OCI-LY3 (cell line): ENCODE measurements around the gene KCNMA1.

Experiments used
- H2AFZ ChIP-seq: fragments of 200-600, 300-600 bp; shearing (Covaris generic); 2 replicates; pipeline ENCODE4 v1.6.0; 2014; ENCODE audit warnings: antibody characterized with exemption, low read depth, low read length
- H3K27ac ChIP-seq: fragments of 200-600, 300-600 bp; sonication (generic); 2 replicates; pipeline ENCODE4 v1.5.1; 2014; ENCODE audit warnings: mild to moderate bottlenecking, low read length, moderate library complexity, mixed read lengths
- H3K27me3 ChIP-seq: fragments of 200-600, 300-600 bp; sonication (generic); 2 replicates; pipeline ENCODE4 v1.6.1; 2014; ENCODE audit warnings: low read depth, low read length, mixed read lengths
- H3K36me3 ChIP-seq: fragments of 200-600, 300-600 bp; sonication (generic); replicated peaks from 2 replicates; pipeline ENCODE3; 2014; ENCODE audit warnings: low read depth, low read length, mixed read lengths
- H3K4me1 ChIP-seq: fragments of 300-600, 200-600 bp; sonication (generic); 2 replicates; pipeline ENCODE4 v1.6.1; 2014; ENCODE audit warnings: low read length, mixed read lengths
- H3K4me2 ChIP-seq: fragments of 200-600, 300-600 bp; sonication (generic); 2 replicates; pipeline ENCODE4 v1.6.1; 2014; ENCODE audit warnings: low read length, mixed read lengths
- H3K4me3 ChIP-seq: fragments of 300-600, 200-600 bp; sonication (generic); 2 replicates; pipeline ENCODE4 v1.5.1; 2014; ENCODE audit warnings: antibody characterized with exemption, mild to moderate bottlenecking, low read length, moderate library complexity
- H3K79me2 ChIP-seq: fragments of 300-600, 200-600 bp; shearing (Covaris generic); 2 replicates; pipeline ENCODE4 v1.6.1; 2014; ENCODE audit warnings: mild to moderate bottlenecking, low read length, mixed read lengths
- H3K9ac ChIP-seq: fragments of 300-600, 200-600 bp; shearing (Covaris generic); 2 replicates; pipeline ENCODE4 v1.6.0; 2014; ENCODE audit warnings: mild to moderate bottlenecking, low read length, moderate library complexity
- H3K9me3 ChIP-seq: fragments of 200-600, 300-600 bp; shearing (Covaris generic); 2 replicates; pipeline ENCODE4 v1.6.1; 2014; ENCODE audit warnings: low read length, mixed read lengths; ENCODE audit not compliant: insufficient read depth
- H4K20me1 ChIP-seq: fragments of 200-600, 300-600 bp; sonication (generic); 2 replicates; pipeline ENCODE4 v1.6.1; 2016; ENCODE audit warnings: low read length, mixed read lengths; ENCODE audit not compliant: insufficient read depth
- EZH2phosphoT487 ChIP-seq: fragments of 200-600 bp; shearing (Covaris generic); IDR thresholded peaks from 2 replicates; pipeline ENCODE4 v1.6.1; 2018; ENCODE audit warnings: antibody characterized with exemption, mixed run types, low read depth
- TF ChIP-seq, protein P1 (sequence below): fragments of 200-600, 300-600 bp; sonication (generic); IDR thresholded peaks from 2 replicates; pipeline ENCODE4 v1.5.1; 2014; ENCODE audit warnings: antibody characterized with exemption, low read length, low read depth

Gene KCNMA1

DNA sequence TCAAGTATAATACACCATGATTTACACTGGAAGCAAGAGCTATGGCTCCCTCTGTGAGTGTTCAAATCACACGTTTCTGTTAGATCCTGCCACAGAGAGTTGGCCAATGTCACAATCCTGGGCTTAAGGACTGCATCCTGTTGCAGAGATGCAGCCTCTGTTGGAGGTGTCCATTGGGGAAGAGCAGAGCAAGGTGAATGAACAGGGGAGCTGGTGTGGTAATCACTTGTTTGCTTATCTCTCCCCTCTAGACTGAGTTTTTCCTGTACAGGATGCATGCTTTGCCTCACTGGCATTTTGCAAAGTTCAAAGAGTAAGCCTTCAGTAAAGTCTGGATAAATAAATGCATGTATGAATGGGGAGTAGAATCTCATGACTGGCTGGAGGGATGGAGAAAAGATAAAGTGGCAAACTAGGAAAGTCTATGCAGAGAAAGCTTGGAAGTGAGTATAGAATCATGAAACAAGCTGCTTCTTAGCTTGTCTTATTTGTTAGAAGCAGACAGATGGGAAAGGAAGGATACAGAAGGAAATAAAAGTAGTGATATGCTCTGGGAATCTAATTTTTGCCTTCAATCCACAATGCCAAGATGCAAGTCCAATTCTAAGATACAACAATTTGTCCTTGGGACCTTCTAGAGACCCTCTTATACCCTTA is 605.9 kb downstream of the KCNMA1 start:
- H3K4me2 ChIP-seq = no peak overlapping the region
- no peaks in the 10 kb centered on the region for H3K79me2 ChIP-seq
- H2AFZ ChIP-seq = no peak overlapping the region
- peaks cover 20% of the 10 kb centered on the region for H4K20me1 ChIP-seq
- no peak overlapping the region for H3K4me3 ChIP-seq
- H3K9me3 ChIP-seq = no peaks in the 10 kb centered on the region
- H3K27ac ChIP-seq = no peak overlapping the region
- peaks cover 9% of the 10 kb centered on the region for H3K36me3 ChIP-seq
- no peak overlapping the region for H3K9ac ChIP-seq
- H3K4me1 ChIP-seq = peaks cover 40% of the 10 kb centered on the region
- H3K27me3 ChIP-seq = no peaks in the 10 kb centered on the region
- TF ChIP-seq EZH2phosphoT487 = no peak
- TF ChIP-seq, protein P1, sequence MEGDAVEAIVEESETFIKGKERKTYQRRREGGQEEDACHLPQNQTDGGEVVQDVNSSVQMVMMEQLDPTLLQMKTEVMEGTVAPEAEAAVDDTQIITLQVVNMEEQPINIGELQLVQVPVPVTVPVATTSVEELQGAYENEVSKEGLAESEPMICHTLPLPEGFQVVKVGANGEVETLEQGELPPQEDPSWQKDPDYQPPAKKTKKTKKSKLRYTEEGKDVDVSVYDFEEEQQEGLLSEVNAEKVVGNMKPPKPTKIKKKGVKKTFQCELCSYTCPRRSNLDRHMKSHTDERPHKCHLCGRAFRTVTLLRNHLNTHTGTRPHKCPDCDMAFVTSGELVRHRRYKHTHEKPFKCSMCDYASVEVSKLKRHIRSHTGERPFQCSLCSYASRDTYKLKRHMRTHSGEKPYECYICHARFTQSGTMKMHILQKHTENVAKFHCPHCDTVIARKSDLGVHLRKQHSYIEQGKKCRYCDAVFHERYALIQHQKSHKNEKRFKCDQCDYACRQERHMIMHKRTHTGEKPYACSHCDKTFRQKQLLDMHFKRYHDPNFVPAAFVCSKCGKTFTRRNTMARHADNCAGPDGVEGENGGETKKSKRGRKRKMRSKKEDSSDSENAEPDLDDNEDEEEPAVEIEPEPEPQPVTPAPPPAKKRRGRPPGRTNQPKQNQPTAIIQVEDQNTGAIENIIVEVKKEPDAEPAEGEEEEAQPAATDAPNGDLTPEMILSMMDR = no peak

DNA sequence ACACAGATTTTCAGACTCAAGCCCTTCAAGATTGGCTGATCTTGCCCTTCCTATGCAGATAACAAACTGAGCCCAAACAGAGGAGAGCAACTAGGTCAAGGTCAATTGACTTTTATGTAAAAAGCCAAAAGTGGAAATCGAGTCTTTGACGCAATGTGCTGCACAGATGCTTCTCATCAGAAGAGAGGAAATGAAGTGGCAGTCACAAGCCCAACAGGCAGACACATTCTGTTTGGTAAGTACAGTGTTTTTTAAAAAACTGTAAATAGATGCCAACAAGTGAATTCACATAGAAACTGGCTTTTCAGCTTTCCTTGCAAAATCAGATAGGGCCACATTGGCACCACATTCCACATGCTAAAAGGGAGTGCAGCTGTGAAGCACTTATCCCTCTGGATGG is 606.6 kb downstream of the KCNMA1 start:
- TF ChIP-seq, protein P1 = no peak
- TF ChIP-seq EZH2phosphoT487 = no peak
- Histone ChIP-seq H3K4me1 (peaks cover 40% of the 10 kb centered on the region), H3K4me2 (no peak overlapping the region), H3K27me3 (no peaks in the 10 kb centered on the region), H3K27ac (no peak overlapping the region), H3K9me3 (no peaks in the 10 kb centered on the region), H4K20me1 (peaks cover 20% of the 10 kb centered on the region), H2AFZ (no peak overlapping the region), H3K9ac (no peak overlapping the region), H3K79me2 (no peaks in the 10 kb centered on the region), H3K36me3 (peaks cover 12% of the 10 kb centered on the region), H3K4me3 (no peak overlapping the region)

DNA sequence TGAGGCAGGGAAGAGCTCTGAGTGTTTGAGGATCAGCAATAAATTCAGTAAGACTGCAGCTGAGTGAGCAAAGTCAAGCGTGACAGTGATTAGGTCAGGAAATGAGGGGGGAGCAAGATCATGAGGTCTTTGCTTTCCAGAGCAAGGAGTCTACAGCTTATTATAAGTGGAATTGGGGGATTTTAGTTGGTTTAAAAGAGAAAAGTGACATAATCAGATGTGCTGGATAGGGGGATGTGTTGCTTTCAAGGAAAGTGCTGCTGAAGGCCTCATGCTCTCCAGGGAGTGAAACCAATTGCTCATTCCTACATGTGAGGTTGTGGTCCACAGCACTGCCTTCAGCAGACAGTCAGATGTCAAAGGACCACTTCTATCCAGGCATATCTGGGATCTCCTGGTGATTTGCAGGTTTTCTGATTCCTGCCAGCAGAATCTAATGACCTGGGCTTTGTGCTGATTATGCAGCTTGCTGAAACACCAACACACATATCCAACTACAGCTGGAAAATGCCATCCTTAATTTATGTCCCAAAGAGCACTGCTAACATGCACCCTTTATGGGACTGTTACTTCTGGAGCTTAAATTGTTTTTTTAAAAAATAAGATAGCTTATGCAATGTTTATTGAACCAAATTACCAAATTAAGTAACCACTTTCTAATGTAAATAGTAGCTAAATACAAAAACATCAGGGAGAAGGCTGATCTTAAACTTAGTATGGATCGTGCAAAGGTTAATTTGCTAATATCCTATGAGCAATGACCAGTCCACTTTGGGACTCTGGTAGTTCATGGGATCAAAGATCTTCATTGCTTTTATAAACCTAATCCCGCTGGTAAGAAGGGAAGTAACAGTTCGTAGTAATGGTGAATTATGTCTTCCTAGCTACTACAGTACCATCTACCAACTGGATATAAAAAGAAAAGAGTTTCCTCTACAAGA is 607.6 kb downstream of the KCNMA1 start:
- TF ChIP-seq, protein P1 = no peak
- no peak for TF ChIP-seq EZH2phosphoT487
- Histone ChIP-seq H2AFZ (no peak overlapping the region), H3K36me3 (peaks cover 12% of the 10 kb centered on the region)

DNA sequence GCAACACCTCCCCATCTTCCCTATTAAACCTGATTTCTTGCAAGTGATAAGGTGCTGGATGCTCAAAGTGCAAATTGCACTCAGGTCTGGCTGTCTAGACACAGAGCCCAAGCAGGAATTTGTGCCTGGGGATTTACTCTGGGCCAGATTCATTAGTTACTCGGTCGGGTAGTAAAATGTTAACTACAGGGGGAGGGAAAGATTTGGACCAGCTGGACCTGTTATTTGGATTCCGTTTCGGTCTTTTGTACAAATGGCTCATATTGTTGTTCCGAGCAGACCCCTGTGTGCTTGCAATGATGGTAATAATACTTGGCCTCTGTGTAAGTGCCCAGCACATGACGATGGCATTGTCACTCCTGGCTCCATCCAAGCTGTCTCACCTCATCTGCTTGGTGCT is 609.6 kb downstream of the KCNMA1 start:
- Histone ChIP-seq H4K20me1 (peaks cover 20% of the 10 kb centered on the region), H3K4me2 (peak overlapping the region; percentile 77), H3K9me3 (no peaks in the 10 kb centered on the region), H3K4me3 (peak overlapping the region; percentile 46), H3K36me3 (peaks cover 12% of the 10 kb centered on the region), H3K27ac (no peak overlapping the region), H3K9ac (no peak overlapping the region), H3K27me3 (no peaks in the 10 kb centered on the region), H3K79me2 (no peaks in the 10 kb centered on the region), H2AFZ (no peak overlapping the region), H3K4me1 (peaks cover 40% of the 10 kb centered on the region)
- TF ChIP-seq EZH2phosphoT487 = no peak
- TF ChIP-seq, protein P1 = no peak

More for the DNA sequence above, 607.6 kb downstream of the KCNMA1 start:
- no peaks in the 10 kb centered on the region for H3K9me3 ChIP-seq
- H3K27ac ChIP-seq = no peak overlapping the region
- H3K79me2 ChIP-seq = no peaks in the 10 kb centered on the region
- H3K4me2 ChIP-seq = no peak overlapping the region
- no peak overlapping the region for H3K4me3 ChIP-seq
- no peaks in the 10 kb centered on the region for H3K27me3 ChIP-seq
- peaks cover 20% of the 10 kb centered on the region for H4K20me1 ChIP-seq
- no peak overlapping the region for H3K9ac ChIP-seq
- H3K4me1 ChIP-seq = peaks cover 40% of the 10 kb centered on the region
